LHCN-M2 (cell line): ENCODE measurements around the gene LIG3. TPM values are rescaled to one million over a fixed set of nuclear protein-coding genes. Genes with fewer than 3 reads are reported as not detected.
"Not testable (repeated sequence)": the region's sequence is repeated elsewhere in the genome, so short reads cannot be mapped to it uniquely, and the experiment has no call there.

ENCODE experiments used
- DNase-seq: peaks from one replicate; pipeline ENCODE4 v3.0.0-alpha.2; 2012; ENCODE audit warnings: low read depth
- total RNA-seq: library from RNA; depleted of rRNA; stranded (reverse); fragments of >200 nt; gene quantifications from 2 replicates; pipeline ENCODE4 v1.2.3, GENCODE V29; 2014

The LIG3 gene
- total RNA-seq, 1 experiment from 2014 or later, result 24.4 TPM

GRCh38 chr17:34999456-34999855 is 19.1 kb downstream of the LIG3 start:
- DNase-seq, result no peak

DNA sequence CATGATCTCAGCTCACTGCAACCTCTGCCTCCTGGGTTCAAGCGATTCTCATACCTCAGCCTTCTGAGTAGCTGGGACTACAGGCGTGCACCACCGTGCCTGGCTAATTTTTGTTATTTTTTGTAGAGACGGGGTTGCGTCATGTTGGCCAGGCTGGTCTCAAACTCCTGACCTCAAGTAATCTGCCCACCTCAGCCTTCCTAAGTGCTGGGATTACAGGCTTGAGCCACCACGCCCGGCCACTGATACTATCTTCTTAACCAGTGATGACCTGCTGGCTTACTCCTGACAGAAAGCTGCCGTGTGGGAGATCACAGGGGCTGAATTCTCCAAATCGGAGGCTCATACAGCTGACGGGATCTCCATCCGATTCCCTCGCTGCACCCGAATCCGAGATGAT is 20.7 kb downstream of the LIG3 start:
- DNase-seq, result not testable (repeated sequence)

- no peak for DNase-seq
Measured at GRCh38 chr17:35001549-35001948, 21.2 kb downstream of the LIG3 start.

- no peak for DNase-seq
Measured at GRCh38 chr17:35002876-35003551, 22.7 kb downstream of the LIG3 start.

GRCh38 chr17:35003778-35004177 is 23.5 kb downstream of the LIG3 start:
- no peak for DNase-seq

GRCh38 chr17:35006345-35006744 is 26.0 kb downstream of the LIG3 start:
- DNase-seq, result no peak

DNA sequence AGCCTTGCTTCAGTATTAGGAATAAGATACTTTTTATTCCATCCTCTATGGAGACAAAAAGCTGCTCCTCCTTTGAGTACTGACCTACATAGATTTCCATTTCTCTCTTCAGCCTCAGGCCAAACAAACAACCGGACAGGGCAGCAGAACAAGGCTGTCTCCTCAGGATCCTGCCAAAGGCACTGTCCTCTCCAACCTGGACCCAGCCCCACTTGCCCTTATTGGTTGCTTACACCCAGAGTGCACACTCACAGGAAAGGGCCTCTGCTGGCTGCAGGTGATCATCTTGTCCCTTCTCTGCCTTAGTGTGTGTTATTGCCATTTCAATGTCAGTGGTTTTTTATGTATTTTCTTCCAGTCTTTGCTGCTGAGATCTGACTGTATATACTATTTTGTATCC is 26.6 kb downstream of the LIG3 start:
- DNase-seq, result no peak

- DNase-seq, result no peak
Measured at GRCh38 chr17:35010093-35010492, 29.8 kb downstream of the LIG3 start.

DNA sequence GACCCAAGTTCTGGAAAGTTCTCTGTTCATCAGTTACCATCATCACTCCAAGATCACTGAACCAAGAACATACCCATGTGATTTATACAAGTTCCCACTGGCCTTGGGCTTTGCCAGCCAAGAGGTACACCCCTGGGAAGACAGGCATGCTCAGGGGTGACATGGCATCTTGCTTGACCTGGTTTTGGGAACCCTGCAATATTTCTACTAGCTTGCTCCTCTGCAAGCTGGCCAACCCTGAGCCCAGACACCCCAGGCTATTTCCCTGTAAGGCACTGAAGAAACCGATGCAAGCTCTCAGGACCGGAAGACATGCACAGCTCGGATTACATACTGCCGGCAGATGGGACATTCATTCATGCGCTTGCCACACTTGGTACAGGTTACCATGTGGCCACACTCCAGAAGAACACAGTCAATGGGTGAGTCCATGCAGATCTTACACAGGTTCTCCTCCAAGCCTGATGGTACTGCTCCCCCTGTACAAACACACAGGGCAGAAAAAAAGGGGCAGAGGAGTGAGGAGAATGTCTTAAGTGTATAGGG is 31.4 kb downstream of the LIG3 start:
- DNase-seq, result no peak

GRCh38 chr17:35016369-35016768 is 36.1 kb downstream of the LIG3 start:
- no peak for DNase-seq

DNA sequence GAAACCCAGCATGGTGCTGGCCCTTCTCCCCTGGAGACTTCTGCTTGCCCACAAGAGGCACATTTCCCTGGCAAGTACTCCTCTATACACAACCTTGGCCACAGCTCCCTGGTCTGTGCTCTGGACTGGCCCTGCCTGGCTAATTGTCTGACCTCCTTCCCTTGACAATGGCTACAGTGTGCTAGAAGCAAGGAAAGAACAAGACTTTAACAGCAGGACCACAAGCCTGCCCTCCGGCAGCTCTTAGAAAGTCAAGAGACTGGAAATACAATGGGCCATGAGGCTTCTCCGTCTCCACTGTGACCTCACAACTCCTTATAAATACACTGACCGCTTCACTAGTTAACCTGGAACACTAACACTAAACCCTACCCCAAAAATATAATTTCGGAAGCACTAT is 36.7 kb downstream of the LIG3 start:
- no peak for DNase-seq

- no peak for DNase-seq
Measured at GRCh38 chr17:35018814-35019213, 38.5 kb downstream of the LIG3 start.

DNA sequence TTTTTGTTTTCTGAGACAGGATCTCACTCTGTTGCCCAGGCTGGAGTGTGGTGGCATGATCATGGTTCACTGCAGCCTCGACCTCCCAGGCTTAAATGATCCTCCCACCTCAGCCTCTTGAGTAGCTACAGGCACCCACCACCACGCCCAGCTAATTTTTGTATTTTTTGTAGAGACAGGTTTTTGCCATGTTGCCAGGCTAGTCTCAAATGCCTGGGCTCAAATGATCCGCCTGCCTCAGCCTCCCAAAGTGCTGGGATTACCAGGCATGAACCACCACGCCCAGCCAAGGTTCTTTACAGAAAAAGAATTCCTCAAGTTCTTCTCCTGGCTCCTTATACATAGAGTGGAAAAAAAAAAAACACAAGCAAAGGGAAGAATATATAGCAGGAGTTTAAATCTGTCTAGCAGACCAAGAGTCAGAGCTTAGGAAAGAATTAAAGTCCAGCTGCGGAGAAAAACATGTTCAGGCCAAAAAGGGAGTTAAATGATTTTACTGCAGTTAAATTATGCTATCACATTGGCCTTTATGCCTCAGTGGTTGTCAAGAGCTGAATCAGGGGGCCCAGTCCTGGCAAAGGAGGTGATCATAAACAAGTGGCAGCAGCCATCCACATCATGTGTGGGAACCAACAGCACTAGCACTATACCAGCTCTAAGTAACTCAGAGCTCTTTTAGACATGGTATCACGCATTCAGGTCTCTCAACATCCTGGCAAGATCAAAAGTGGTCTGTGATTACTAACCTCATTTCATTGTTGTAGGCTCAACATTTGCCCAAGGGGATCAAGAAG is 39.3 kb downstream of the LIG3 start:
- no peak for DNase-seq

GRCh38 chr17:35021520-35022380 is 41.4 kb downstream of the LIG3 start:
- no peak for DNase-seq

- DNase-seq, result peak; percentile 95
Measured at GRCh38 chr17:35022536-35023063, 42.3 kb downstream of the LIG3 start.

DNA sequence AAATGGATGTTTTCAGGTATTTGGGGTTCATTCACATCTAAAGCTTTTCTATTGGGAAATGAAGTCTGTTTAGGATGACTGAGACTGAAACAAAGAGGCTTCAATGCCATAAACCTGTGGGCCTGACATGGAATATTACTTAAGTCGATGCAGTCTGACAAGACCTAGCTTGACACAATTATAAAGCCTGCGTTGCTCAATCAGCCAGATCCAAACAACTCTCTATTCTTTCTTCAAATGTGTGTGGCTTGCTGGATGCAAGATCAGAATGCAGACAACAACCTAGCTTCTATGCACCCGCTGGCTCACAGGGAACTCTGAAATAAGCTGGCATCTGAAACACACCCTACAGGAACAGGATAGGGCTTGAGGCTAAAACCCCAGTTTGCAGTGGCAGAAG is 43.2 kb downstream of the LIG3 start:
- DNase-seq, result no peak

DNA sequence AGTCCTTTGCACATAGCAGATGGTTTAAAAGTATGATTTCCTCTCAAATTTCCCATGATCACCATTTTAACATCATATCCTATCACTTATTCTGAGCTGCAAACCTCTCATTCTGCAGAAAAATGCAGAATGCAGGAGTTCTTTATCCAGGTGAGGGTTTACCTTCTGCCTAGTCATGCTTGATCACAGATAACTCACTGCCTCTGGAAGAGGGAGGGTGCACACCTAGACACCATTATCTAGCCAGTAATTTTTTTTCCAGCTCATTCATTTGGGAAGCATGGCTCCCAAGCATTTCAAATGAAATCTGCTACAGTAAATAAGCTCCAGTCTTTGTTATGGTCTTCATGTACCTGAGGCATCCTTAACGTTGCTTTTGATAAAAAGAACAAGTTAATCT is 45.2 kb downstream of the LIG3 start:
- DNase-seq, result no peak

GRCh38 chr17:35028097-35028496 is 47.8 kb downstream of the LIG3 start:
- DNase-seq, result not testable (repeated sequence)

GRCh38 chr17:35028531-35029262 is 48.4 kb downstream of the LIG3 start:
- DNase-seq, result peak; percentile 26

DNA sequence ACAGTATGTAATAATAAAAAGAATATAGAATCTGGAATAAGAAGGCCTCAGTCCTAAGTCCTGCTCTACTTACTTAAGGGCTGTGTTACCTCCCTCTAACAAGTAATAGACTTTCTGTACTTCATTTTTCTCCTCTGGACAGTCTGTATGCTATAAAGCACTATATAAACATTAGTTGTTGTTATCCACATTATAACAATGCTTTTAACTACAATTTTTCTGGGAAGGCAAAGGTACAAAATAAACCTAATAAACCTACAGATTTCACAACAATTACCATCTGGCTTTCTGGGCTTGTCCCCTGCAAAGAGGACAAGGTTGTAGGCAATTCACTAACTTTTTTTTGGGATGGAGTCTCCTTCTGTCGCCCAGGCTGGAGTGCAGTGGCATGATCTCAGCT is 50.5 kb downstream of the LIG3 start:
- no peak for DNase-seq

- DNase-seq, result no peak
Measured at GRCh38 chr17:35038453-35038852, 58.1 kb downstream of the LIG3 start.
